HL-60 (cell line): ENCODE results near the gene DMRT1.

Experiments used
- DNase-seq, 2 experiments: peaks; one replicate each; pipeline ENCODE4 v3.0.0-alpha.2; 2010 to 2020; ENCODE audit warnings: low read depth in 1 of 2, low spot score in 1 of 2
- H3K27ac ChIP-seq: fragments of 250-450 bp; sonication (Bioruptor Pico); replicated peaks from 2 replicates; pipeline ENCODE4 v1.5.1; 2020; ENCODE audit warnings: mild to moderate bottlenecking, moderate library complexity
- H3K27me3 ChIP-seq: fragments of 250-450 bp; sonication (Bioruptor Pico); 2 replicates; pipeline ENCODE4 v1.5.1; 2021; ENCODE audit warnings: mild to moderate bottlenecking, moderate library complexity; ENCODE audit not compliant: insufficient read depth, poor library complexity, severe bottlenecking
- H3K4me3 ChIP-seq: replicated peaks from 2 replicates; pipeline ENCODE4 v1.5.1; 2011; ENCODE audit warnings: mild to moderate bottlenecking, control low read depth, low read length; ENCODE audit not compliant: insufficient read depth
- GABPA ChIP-seq: IDR thresholded peaks from 2 replicates; pipeline ENCODE4 v1.6.1; 2012; ENCODE audit warnings: low read depth
- POLR2AphosphoS5 ChIP-seq: IDR thresholded peaks from 2 replicates; pipeline ENCODE4 v1.6.1; 2012; ENCODE audit warnings: low read depth
- SPI1 ChIP-seq: IDR thresholded peaks from 2 replicates; pipeline ENCODE4 v1.6.1; 2012; ENCODE audit warnings: low read depth, mild to moderate bottlenecking, borderline replicate concordance
- TF ChIP-seq, protein P1 (sequence below): IDR thresholded peaks from 2 replicates; pipeline ENCODE4 v1.6.1; 2012; ENCODE audit warnings: low read depth; ENCODE audit not compliant: insufficient replicate concordance
- TF ChIP-seq, protein P2 (sequence below): IDR thresholded peaks from one replicate; pipeline ENCODE4 v1.5.1; 2011; ENCODE audit warnings: low read length, control low read depth, inconsistent platforms; ENCODE audit not compliant: insufficient read depth

DMRT1 gene

DNA sequence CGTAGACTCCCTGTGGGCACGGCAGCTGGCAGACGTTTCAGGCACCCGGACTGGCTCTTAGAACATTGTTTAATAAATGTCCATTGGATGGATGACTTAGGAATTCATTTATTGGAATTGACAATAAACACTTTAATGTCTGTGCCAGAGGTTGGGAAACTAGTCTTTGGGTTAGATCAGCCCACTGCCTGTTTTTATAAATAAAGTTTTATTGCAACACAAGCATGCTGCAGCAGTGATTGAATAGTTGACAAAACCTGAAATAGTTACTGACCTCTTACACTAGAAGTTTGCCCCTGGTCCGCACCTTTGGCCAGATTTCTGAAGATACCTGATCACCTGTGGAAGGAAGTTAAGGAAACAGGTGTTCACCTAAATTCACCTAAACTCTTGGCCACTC, 51.6 kb downstream of the DMRT1 start:
- Histone ChIP-seq H3K27me3 (no peaks in the 10 kb centered on the region), H3K27ac (no peak overlapping the region), H3K4me3 (no peak overlapping the region)
- no peak for DNase-seq
- TF ChIP-seq, protein P1, sequence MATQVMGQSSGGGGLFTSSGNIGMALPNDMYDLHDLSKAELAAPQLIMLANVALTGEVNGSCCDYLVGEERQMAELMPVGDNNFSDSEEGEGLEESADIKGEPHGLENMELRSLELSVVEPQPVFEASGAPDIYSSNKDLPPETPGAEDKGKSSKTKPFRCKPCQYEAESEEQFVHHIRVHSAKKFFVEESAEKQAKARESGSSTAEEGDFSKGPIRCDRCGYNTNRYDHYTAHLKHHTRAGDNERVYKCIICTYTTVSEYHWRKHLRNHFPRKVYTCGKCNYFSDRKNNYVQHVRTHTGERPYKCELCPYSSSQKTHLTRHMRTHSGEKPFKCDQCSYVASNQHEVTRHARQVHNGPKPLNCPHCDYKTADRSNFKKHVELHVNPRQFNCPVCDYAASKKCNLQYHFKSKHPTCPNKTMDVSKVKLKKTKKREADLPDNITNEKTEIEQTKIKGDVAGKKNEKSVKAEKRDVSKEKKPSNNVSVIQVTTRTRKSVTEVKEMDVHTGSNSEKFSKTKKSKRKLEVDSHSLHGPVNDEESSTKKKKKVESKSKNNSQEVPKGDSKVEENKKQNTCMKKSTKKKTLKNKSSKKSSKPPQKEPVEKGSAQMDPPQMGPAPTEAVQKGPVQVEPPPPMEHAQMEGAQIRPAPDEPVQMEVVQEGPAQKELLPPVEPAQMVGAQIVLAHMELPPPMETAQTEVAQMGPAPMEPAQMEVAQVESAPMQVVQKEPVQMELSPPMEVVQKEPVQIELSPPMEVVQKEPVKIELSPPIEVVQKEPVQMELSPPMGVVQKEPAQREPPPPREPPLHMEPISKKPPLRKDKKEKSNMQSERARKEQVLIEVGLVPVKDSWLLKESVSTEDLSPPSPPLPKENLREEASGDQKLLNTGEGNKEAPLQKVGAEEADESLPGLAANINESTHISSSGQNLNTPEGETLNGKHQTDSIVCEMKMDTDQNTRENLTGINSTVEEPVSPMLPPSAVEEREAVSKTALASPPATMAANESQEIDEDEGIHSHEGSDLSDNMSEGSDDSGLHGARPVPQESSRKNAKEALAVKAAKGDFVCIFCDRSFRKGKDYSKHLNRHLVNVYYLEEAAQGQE, result no peak
- no peak for TF ChIP-seq POLR2AphosphoS5

DNA sequence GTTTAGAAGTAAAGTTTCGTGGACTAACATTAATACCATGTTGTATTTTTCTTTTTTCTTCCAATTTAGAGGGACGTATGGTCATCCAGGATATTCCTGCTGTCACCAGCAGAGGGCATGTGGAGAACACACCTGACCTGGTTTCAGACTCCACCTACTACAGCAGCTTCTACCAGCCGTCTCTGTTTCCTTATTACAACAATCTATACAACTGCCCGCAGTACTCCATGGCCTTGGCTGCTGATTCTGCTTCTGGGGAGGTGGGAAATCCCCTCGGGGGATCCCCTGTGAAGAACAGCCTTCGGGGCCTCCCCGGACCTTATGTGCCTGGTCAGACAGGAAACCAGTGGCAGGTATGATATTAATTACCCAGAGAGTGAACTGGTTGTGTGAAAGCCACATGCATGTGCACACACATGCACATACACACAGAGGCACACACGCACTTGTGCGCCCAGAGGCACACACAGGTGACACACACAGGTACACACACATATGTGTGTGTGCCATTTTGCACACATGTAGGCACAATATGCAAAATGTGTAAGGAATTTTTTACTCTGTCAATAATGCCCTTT, 52.4 kb downstream of the DMRT1 start:
- TF ChIP-seq POLR2AphosphoS5, result no peak
- TF ChIP-seq, protein P2, sequence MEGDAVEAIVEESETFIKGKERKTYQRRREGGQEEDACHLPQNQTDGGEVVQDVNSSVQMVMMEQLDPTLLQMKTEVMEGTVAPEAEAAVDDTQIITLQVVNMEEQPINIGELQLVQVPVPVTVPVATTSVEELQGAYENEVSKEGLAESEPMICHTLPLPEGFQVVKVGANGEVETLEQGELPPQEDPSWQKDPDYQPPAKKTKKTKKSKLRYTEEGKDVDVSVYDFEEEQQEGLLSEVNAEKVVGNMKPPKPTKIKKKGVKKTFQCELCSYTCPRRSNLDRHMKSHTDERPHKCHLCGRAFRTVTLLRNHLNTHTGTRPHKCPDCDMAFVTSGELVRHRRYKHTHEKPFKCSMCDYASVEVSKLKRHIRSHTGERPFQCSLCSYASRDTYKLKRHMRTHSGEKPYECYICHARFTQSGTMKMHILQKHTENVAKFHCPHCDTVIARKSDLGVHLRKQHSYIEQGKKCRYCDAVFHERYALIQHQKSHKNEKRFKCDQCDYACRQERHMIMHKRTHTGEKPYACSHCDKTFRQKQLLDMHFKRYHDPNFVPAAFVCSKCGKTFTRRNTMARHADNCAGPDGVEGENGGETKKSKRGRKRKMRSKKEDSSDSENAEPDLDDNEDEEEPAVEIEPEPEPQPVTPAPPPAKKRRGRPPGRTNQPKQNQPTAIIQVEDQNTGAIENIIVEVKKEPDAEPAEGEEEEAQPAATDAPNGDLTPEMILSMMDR, result peak; percentile 75
- DNase-seq, result peak; percentile 54
- no peak overlapping the region for H3K4me3 ChIP-seq

DNA sequence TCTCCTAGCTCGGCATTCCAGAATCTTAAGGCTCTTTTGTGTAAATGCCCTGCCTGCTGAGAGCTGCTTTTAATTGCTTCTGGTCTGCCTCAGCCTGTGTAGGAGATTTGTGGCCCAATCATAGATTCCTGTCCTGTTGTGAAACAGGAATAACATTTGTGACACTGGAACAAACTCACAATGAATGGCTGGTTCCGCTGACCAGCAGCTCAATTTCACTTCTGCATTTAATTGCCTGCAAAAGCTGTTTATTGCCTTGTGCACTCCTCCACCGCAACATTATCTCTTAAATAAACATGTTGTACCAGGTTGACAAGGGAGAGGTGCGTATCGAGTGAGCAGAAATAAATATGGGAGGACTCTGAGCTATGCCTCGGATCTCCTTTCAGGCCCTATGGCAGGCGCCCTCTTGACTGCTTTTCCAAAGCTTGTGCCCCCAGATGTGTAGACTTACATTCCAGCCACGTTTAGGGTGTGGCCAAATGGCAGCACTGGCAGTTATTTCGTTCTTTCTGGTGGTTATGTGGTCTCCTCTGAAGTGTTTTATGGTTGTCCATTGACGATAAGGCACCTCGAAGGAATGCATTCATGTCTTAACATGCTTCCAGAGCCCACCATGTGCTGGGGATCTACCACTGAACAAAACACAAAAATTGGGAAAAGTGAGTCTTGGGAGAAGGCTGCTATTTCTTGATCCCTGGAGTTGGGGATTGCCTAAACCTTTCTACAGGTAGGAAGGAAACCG, 58.1 kb downstream of the DMRT1 start:
- DNase-seq, result peak; percentile 19 to 23
- no peak for TF ChIP-seq POLR2AphosphoS5
- TF ChIP-seq, protein P1, result peak; percentile 23
- TF ChIP-seq GABPA, result no peak
- peak; percentile 71; the same call in 1 of the 2 replicates for TF ChIP-seq SPI1
- no peak overlapping the region for H3K27ac ChIP-seq
- H3K4me3 ChIP-seq, result peak overlapping the region; percentile 21
- peaks cover 2% of the 10 kb centered on the region for H3K27me3 ChIP-seq

More for the DNA sequence above, 52.4 kb downstream of the DMRT1 start:
- Histone ChIP-seq H3K27ac (no peak overlapping the region), H3K27me3 (peaks cover 2% of the 10 kb centered on the region)

DNA sequence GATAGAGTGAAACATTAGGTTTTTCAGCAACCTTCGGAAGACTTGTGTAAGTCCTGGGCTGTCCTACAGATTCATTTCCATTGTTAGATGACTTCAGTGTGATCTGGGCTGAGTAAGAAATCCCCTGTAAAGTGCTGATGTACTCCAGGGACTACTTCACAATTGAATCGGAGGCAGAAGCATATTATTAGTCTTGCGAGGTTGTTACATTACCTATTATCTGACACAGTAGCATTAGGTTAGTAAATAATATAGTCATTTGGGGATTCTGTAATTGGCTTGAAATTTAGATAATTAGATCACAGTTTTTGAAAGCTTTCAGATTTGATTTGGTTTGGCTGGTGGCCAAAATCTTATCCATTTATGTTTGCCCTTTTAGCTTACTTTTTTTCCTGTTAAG, 62.4 kb downstream of the DMRT1 start:
- no peak for DNase-seq
- Histone ChIP-seq H3K27me3 (peaks cover 16% of the 10 kb centered on the region), H3K27ac (no peak overlapping the region), H3K4me3 (no peak overlapping the region)
- TF ChIP-seq, protein P2, result no peak
- TF ChIP-seq POLR2AphosphoS5 (no peak), GABPA (no peak), SPI1 (no peak)
- TF ChIP-seq, protein P1, result no peak
